K562 (cell line): Measurements from ENCODE around the gene UBE2D2. TPM values are rescaled to one million over a fixed set of nuclear protein-coding genes. Genes with fewer than 3 reads are reported as not detected.

ENCODE experiments used
- ARHGAP35 ChIP-seq: fragments of 450-650 bp; IDR thresholded peaks from 2 replicates; pipeline ENCODE4 v1.6.1; 2018; ENCODE audit not compliant: partially characterized antibody
- ASH1L ChIP-seq: fragments of 450-650 bp; IDR thresholded peaks from 2 replicates; pipeline ENCODE4 v1.6.1; 2018; ENCODE audit warnings: borderline replicate concordance, mild to moderate bottlenecking, low read depth; ENCODE audit not compliant: partially characterized antibody
- CBFA2T2 ChIP-seq: fragments of 450-650 bp; conservative IDR thresholded peaks from 2 replicates; pipeline ENCODE4 v1.6.1; 2017; ENCODE audit warnings: mild to moderate bottlenecking
- FOXA1 ChIP-seq: fragments of 450-650 bp; IDR thresholded peaks from 2 replicates; pipeline ENCODE4 v1.6.1; 2016; ENCODE audit warnings: mild to moderate bottlenecking, borderline replicate concordance
- FUS ChIP-seq: fragments of 200-400 bp; formaldehyde crosslinking; optimal IDR thresholded peaks from 2 replicates; pipeline ENCODE3; 2017; ENCODE audit warnings: low read depth, low read length
- GABPB1 ChIP-seq: sonication (generic); formaldehyde crosslinking; IDR thresholded peaks from 2 replicates; pipeline ENCODE4 v1.8.0; 2022; ENCODE audit warnings: mild to moderate bottlenecking, missing genetic modification reagents
- HDAC1 ChIP-seq, 2 experiments: fragments of 450-650 bp; IDR thresholded peaks; 2 replicates each; pipeline ENCODE4 v1.6.1; 2016 to 2017; ENCODE audit warnings: inconsistent platforms in 1 of 2, mild to moderate bottlenecking in 1 of 2, moderate library complexity in 1 of 2
- HNRNPH1 ChIP-seq: fragments of 200-400 bp; formaldehyde crosslinking; optimal IDR thresholded peaks from 2 replicates; pipeline ENCODE3; 2017; ENCODE audit warnings: low read depth, mild to moderate bottlenecking, low read length, moderate library complexity
- LCOR ChIP-seq: sonication (generic); formaldehyde crosslinking; IDR thresholded peaks from 2 replicates; pipeline ENCODE4 v1.8.0; 2022; ENCODE audit warnings: mild to moderate bottlenecking, missing genetic modification reagents
- MYBL2 ChIP-seq, 2 experiments: fragments of 450-650 bp in 1 of 2; sonication (generic) in 1 of 2; formaldehyde crosslinking in 1 of 2; IDR thresholded peaks; 2 replicates each; pipeline versions ENCODE4 v1.6.1 to v1.8.1; 2017 to 2022; ENCODE audit warnings: borderline replicate concordance in 1 of 2, inconsistent platforms in 1 of 2, low read depth in 1 of 2, mild to moderate bottlenecking in 1 of 2, missing genetic modification reagents in 1 of 2, moderate library complexity in 1 of 2
- NFIC ChIP-seq: fragments of 450-650 bp; IDR thresholded peaks from 2 replicates; pipeline ENCODE4 v1.6.1; 2017; ENCODE audit warnings: mild to moderate bottlenecking, inconsistent platforms
- POLR2AphosphoS5 ChIP-seq: IDR thresholded peaks from 2 replicates; pipeline ENCODE4 v1.6.1; 2011; ENCODE audit warnings: mild to moderate bottlenecking, low read depth, low read length, moderate library complexity; ENCODE audit not compliant: control insufficient read depth, insufficient read depth
- POLR2G ChIP-seq: fragments of 200-400 bp; formaldehyde crosslinking; IDR thresholded peaks from 2 replicates; pipeline ENCODE4 v1.6.1; 2017; ENCODE audit warnings: low read depth, mild to moderate bottlenecking, antibody characterized with exemption, low read length, moderate library complexity
- PRPF4 ChIP-seq: fragments of 200-400 bp; formaldehyde crosslinking; IDR thresholded peaks from one replicate; pipeline ENCODE4 v1.6.1; 2017; ENCODE audit warnings: low read length, low read depth, mild to moderate bottlenecking; ENCODE audit not compliant: insufficient read depth, poor library complexity, severe bottlenecking
- SRSF9 ChIP-seq: fragments of 200-400 bp; formaldehyde crosslinking; IDR thresholded peaks from 2 replicates; pipeline ENCODE4 v1.6.1; 2017; ENCODE audit warnings: low read depth, low read length, borderline replicate concordance
- TAF15 ChIP-seq: fragments of 200-400 bp; formaldehyde crosslinking; IDR thresholded peaks from 2 replicates; pipeline ENCODE4 v1.6.1; 2017; ENCODE audit warnings: mild to moderate bottlenecking, low read depth, low read length, moderate library complexity
- TCFL5 ChIP-seq: fragments of 250-450 bp; sonication (Bioruptor Pico); conservative IDR thresholded peaks from 2 replicates; pipeline ENCODE4 v1.6.1; 2021; ENCODE audit warnings: mild to moderate bottlenecking, moderate library complexity, matching md5 sums
- YY1 ChIP-seq, 3 experiments: IDR thresholded peaks; 2 replicates each; pipeline ENCODE4 v1.6.1; 2011; ENCODE audit warnings: low read length in 2 of 3, mild to moderate bottlenecking in 2 of 3, moderate library complexity in 2 of 3, borderline replicate concordance in 1 of 3, control low read depth in 1 of 3, low read depth in 1 of 3; ENCODE audit not compliant: insufficient read depth in 3 of 3, insufficient replicate concordance in 2 of 3, control insufficient read depth in 1 of 3, insufficient read length in 1 of 3; ENCODE audit errors: extremely low read depth in 1 of 3
- ZNF140 ChIP-seq: fragments of 250-450 bp; sonication (Bioruptor Pico); IDR thresholded peaks from 2 replicates; pipeline ENCODE4 v1.8.0; 2021; ENCODE audit warnings: moderate library complexity, mild to moderate bottlenecking, inconsistent platforms
- ZNF644 ChIP-seq: fragments of 200-800 bp; sonication (Bioruptor generic); IDR thresholded peaks from 2 replicates; pipeline ENCODE4 v1.6.1; 2016; ENCODE audit warnings: low read depth, missing genetic modification characterization, missing compliant biosample characterization
- polyA plus RNA-seq, 8 experiments: library from polyadenylated mRNA; depleted of rRNA in 4 of 8; stranded (reverse) in 5 of 8; unstranded in 3 of 8; fragments of >200 nt; fragmentation: Nextera tagmentation in 2 of 8; fragmentation: Illumina TruSeq in 1 of 8; extraction: Ambion mirVana in 2 of 8; extraction: Trizol in 1 of 8; gene quantifications; 2 replicates each; pipeline versions ENCODE4 v1.2.1 to v1.2.3, GENCODE V29; 2011 to 2014; ENCODE audit warnings: inconsistent platforms in 1 of 8, missing spikeins in 1 of 8
- total RNA-seq, 7 experiments: library from RNA; depleted of rRNA in 6 of 7; stranded (reverse); fragments of >200 nt in 6 of 7; fragmentation: Illumina TruSeq in 2 of 7; extraction: Trizol in 2 of 7; gene quantifications; 2 replicates each; pipeline versions ENCODE4 v1.2.1 to v1.2.3, GENCODE V29; 2011 to 2021; ENCODE audit warnings: low replicate concordance in 1 of 7
- TF ChIP-seq, protein P1 (sequence below), 2 experiments: fragments of 450-650 bp; IDR thresholded peaks; 2 replicates each; pipeline ENCODE4 v1.6.1; 2016
- TF ChIP-seq, protein P2 (sequence below): sonication (generic); formaldehyde crosslinking; IDR thresholded peaks from 2 replicates; pipeline ENCODE4 v1.8.0; 2022; ENCODE audit warnings: missing genetic modification reagents, mild to moderate bottlenecking, borderline replicate concordance
- TF ChIP-seq, protein P3 (sequence below): fragments of 450-650 bp; formaldehyde crosslinking; IDR thresholded peaks from 2 replicates; pipeline ENCODE4 v1.4.0; 2020; ENCODE audit warnings: mild to moderate bottlenecking, moderate library complexity

Gene UBE2D2
- total and polyA plus RNA-seq, 9 of the 15 experiments (the other 6 are each of a cell fraction or from before 2014, with no cell fraction given) = 53.6 to 198 (median 122) TPM

DNA sequence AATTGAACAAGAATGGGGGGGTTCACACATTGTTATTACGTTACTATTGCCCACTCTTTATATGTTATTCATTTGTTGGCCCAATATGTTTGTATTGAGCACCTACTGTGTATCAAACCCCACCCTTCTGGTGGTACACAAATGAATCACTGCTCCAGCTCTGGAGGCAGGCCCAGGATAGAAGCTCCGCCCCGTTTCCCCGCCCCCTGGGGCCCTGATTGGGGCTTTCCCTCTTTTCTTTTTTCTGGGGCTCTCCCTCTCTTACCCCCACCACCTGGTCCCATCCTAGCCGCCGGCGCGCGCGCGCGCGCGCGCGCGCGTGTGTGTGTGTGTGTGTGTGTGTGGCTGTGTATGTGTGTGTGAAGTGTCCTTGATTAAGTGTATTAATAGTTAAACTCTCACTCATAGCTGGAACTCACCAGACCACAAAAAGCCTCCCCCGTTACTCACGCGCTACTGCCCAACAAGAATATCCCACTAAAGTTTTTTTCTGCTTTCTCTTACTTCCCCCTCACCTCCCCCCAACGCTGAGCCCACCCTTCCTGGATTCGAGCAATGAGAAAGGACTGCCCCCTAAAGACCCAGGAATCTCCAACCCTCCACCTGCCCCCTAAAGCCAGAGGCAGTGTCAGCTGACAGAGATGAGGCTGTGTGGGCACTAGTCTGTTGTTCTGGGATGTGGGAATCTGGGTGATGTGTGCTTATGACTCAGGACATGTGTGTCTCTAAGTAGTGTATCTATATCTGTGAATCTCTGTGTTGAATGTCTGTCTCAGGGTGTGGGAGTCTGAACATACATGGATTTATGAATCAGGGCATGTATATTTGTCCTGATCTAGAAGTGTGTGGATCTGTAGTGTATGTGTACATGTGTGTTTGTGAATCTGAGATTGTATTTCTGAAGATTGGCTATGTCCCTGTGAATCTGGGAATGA is 91.0 kb downstream of the UBE2D2 start (continued):
- TF ChIP-seq ARHGAP35 (no peak), FUS (no peak), SRSF9 (no peak), ZNF140 (CRISPR knock-in tag) (no peak), CBFA2T2 (no peak), NFIC (no peak), PRPF4 (no peak), LCOR (CRISPR knock-in tag) (peak; percentile 48; the same call in 1 of the 2 replicates), YY1 (IDR thresholded peaks at IDR 0.05; ENCODE audit: borderline replicate concordance in 1 of 3, control insufficient read depth in 1 of 3, extremely low read depth in 1 of 3, insufficient read depth in 3 of 3, insufficient read length in 1 of 3, insufficient replicate concordance in 2 of 3, low read depth in 1 of 3, low read length in 2 of 3) (no peak), ASH1L (peak; percentile 23), HDAC1 (IDR thresholded peaks at IDR 0.05) (peak in 1 of 2 experiments; percentile 67; a peak in 2 of 4 replicates), POLR2AphosphoS5 (no peak), TCFL5 (CRISPR knock-in tag) (no peak), ZNF644 (tag) (no peak), MYBL2 (IDR thresholded peaks at IDR 0.05; ENCODE audit: low read depth) (no peak), MYBL2 (CRISPR knock-in tag; IDR thresholded peaks at IDR 0.05; ENCODE audit: borderline replicate concordance) (no peak), POLR2G (peak; percentile 43; the same call in 1 of the 2 replicates), GABPB1 (CRISPR knock-in tag) (no peak), FOXA1 (no peak), HNRNPH1 (no peak), TAF15 (no peak)
- TF ChIP-seq, protein P1, sequence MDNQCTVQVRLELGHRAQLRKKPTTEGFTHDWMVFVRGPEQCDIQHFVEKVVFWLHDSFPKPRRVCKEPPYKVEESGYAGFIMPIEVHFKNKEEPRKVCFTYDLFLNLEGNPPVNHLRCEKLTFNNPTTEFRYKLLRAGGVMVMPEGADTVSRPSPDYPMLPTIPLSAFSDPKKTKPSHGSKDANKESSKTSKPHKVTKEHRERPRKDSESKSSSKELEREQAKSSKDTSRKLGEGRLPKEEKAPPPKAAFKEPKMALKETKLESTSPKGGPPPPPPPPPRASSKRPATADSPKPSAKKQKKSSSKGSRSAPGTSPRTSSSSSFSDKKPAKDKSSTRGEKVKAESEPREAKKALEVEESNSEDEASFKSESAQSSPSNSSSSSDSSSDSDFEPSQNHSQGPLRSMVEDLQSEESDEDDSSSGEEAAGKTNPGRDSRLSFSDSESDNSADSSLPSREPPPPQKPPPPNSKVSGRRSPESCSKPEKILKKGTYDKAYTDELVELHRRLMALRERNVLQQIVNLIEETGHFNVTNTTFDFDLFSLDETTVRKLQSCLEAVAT (IDR thresholded peaks at IDR 0.05) = no peak
- TF ChIP-seq, protein P2, sequence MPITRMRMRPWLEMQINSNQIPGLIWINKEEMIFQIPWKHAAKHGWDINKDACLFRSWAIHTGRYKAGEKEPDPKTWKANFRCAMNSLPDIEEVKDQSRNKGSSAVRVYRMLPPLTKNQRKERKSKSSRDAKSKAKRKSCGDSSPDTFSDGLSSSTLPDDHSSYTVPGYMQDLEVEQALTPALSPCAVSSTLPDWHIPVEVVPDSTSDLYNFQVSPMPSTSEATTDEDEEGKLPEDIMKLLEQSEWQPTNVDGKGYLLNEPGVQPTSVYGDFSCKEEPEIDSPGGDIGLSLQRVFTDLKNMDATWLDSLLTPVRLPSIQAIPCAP (CRISPR knock-in tag) = no peak
- TF ChIP-seq, protein P3, sequence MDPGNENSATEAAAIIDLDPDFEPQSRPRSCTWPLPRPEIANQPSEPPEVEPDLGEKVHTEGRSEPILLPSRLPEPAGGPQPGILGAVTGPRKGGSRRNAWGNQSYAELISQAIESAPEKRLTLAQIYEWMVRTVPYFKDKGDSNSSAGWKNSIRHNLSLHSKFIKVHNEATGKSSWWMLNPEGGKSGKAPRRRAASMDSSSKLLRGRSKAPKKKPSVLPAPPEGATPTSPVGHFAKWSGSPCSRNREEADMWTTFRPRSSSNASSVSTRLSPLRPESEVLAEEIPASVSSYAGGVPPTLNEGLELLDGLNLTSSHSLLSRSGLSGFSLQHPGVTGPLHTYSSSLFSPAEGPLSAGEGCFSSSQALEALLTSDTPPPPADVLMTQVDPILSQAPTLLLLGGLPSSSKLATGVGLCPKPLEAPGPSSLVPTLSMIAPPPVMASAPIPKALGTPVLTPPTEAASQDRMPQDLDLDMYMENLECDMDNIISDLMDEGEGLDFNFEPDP (CRISPR knock-in tag) = no peak
